ENCODE data around the gene DLG2.

Gene DLG2

DNA sequence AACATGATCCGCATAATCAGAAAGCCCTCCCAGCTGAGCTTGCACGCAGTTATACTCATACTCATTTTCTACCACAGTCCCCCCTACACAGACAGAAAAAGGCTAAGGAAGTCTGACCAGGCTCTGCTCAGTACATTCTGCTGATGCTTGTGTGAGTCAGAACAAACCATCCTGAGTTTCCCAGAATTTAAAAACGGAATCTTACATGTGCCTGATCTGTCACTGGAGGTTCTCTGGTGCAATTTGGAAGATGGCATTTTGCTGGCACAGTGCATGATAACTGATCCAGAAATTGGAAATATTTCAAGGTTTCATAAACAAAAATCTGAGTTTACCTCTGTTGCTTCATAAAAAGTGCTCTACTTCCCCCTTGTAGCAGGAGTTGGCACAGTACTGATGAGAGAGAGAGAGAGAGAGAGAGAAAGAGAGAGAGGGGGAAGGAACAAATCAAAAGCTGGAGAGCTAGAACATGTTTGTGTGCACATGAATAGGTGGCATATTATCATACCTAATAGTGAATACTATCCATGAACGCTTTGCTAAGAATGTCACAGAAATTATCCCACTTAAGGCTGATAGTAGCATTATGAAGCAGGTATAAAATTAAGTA lies 1085.3 kb downstream of the DLG2 start:
- no peak overlapping the region for H3K4me3 ChIP-seq (ENCODE audit: low read length)

DNA sequence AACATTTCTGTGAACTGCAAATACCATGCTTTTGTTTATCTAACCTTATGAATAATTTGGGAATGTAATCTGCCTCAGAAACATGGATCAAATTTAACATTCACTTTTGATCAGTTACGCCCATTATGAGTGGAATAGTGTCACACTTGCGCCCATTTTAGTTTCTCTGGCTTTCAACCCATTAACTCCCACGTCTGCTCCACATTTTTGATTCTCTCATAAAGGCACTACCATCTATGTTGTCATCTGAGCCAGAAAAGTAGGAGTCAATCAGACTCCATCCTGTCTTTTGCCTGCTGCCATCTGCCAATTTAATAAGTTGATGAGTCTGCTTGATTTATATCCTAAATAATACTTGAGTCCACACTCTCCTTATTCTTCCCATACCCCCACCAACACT lies 1090.7 kb downstream of the DLG2 start:
- H3K4me3 ChIP-seq (ENCODE audit: low read length) = no peak overlapping the region
- DNase-seq (ENCODE audit: low read depth, low spot score) = no peak

More for the DNA sequence above, 1085.3 kb downstream of the DLG2 start:
- no peak for DNase-seq (ENCODE audit: low read depth, low spot score)

DNA sequence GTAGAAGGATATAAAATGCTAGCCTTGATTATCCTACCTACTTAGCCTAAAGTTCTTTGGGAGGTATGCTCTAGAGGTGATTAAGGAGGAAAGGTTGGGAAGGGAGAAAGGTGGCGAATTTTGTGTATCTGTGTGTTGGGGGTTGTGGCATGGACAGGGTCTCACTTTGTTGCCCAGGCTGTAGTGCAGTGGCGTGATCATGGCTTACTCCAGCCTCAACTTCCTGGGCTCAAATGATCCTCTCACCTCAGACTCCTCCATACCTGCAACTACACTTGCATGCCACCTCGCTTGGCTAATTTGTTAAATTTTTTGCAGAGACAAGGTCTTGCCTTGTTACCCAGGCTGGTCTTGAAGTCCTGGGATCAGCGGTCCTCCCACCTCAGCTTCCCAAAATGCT lies 1094.8 kb downstream of the DLG2 start:
- DNase-seq (ENCODE audit: low read depth, low spot score) = no peak
- H3K4me3 ChIP-seq (ENCODE audit: low read length) = no peak overlapping the region

DNA sequence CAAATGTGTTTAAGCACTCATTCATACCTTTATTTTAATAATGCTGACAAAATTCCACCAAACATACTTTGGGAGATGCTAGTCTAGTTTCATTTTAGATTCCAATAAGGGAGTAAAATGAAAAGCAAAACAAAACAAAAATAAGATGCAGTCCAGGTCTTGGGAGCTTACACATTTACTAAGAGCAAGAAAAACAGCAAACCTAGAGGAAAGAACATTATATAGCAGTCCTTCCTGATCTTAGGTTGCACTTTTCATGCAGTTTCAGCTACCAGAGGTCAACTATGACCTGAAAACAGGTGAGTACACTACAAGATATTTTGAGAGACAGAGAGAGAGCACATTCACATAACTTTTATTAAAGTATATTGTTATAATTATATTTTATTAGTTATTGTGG lies 1100.9 kb downstream of the DLG2 start:
- DNase-seq (ENCODE audit: low read depth, low spot score) = no peak
- H3K4me3 ChIP-seq (ENCODE audit: low read length) = no peak overlapping the region

DNA sequence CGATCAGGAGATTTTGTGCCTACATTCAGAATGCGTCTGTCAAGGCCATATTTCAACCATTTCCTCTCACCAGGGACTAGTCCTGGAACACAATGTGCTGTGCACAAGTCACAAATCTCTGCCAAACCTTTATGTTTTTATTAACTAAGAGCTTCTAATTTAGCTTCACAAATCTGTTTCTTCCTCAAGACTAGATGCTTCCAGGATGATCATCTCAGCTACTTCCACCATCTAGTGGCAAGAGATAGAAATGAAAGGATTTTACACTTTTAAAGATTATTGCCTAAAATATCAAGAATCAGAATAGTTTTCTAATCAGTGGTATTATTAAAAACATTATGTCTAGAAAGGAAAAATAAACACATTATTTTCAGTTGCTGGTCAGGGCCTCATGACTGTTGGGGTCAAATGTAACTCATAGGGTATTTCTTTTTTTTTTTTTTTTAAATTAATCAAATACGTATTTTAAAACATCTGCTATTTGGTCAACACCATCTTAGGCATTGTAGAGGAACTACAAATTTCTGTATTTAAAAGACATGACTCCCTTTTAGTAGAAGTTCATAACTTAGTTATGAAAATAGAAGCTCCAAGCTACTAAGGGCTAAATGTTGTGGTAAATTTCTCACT lies 1102.6 kb downstream of the DLG2 start:
- DNase-seq (ENCODE audit: low read depth, low spot score) = no peak
- H3K4me3 ChIP-seq (ENCODE audit: low read length) = no peak overlapping the region

DNA sequence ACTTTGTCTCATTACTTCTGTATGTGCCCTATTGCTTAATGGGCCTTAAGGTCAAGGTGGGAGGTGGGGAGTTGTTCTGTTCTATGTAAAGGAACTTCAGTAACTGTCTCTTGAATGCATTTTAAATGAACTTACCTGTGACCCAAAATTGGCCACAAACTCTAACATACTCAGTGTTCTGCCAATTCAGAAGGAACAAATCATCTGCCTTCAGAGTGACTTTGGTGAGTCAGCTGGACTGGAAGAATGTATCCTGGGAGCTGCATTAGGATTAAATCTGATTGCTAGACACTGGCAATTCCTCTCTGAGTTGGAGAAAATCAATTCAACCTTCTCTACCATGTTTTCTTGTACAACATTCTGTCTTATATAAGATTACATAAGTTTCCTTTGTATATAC lies 1104.8 kb downstream of the DLG2 start:
- no peak for DNase-seq (ENCODE audit: low read depth, low spot score)
- no peak overlapping the region for H3K4me3 ChIP-seq (ENCODE audit: low read length)

DNA sequence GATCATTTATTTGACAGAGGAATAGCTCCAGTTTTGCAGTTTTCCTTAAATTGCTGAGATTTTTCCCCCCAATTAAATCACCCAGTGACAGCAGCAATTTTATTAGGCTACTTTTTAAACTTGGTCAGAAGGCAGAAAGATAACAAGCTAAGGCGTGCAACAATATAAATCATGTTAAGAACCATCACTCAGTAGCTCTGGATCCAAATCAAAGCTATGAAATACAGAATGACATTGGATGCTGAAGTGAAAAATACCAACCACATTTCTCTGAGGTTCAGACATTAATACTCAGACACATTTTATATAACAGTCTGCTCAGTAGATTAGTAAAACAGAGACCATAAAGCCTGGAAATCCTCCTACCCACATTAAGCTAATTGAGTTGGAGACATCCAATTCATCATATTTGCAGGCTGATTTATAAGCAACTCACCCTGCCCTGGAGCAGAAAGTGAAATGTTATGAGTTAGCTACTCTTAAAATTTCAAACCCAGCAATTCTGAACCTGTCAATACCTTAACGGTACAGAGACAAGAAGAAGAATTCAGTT lies 1108.4 kb downstream of the DLG2 start:
- DNase-seq (ENCODE audit: low read depth, low spot score) = no peak
- H3K4me3 ChIP-seq (ENCODE audit: low read length) = no peak overlapping the region

DNA sequence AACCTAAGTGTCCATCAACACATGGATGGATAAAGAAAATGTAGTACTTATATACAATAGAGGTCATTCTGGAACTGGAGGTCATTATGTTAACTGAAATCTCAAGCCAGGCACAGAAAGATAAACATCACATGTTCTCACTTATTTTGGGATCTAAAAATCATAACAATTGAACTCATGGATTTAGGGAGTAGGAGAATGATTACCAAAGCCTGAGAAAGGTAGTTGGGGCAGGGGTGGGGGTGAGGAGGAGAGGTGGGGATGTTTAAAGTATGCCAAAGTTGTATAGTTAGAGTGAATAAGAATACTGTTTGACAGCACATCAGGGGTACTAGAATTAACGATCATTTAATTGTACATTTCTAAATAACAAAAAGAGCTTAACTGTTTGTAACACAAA lies 1112.7 kb downstream of the DLG2 start:
- no peak for DNase-seq (ENCODE audit: low read depth, low spot score)
- no peak overlapping the region for H3K4me3 ChIP-seq (ENCODE audit: low read length)

DNA sequence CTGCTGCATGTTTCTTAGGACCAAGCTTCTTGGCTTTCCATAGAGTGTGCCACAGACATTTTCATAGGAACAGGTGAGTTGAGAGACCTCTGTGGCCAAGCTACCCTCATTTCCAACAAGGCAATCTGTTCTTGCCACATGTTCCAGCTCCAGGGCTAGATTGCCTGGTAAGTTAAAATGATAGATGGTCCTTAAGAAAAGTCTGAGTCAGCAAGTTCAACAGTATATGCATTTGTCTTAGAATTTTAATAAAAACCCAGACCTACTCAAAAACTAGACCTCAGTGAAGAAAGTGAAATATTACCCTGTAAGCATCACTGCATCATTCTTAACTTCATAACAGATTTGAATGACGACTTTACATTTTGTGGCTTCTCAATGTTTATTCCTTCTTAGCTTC lies 1123.6 kb downstream of the DLG2 start:
- no peak for DNase-seq (ENCODE audit: low read depth, low spot score)
- no peak overlapping the region for H3K4me3 ChIP-seq (ENCODE audit: low read length)

DNA sequence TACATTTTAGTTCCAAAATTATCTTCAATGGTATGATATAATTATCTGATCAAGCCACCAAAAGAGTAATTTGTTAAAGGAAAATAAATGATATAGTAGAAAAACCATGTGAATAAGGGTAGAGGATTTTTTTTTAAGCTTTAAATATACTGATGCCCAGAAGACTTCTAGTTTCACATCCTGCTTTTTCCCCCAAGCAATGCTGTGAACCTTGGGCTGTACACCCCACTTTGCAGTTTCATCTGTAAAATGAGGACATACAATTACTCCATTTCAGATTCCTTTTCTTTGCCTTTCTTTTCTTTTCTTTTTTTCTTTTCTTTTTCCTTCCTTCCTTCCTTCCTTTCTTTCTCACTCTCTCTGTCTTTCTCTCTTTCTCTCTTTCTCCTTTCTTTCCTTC lies 1125.4 kb downstream of the DLG2 start:
- DNase-seq (ENCODE audit: low read depth, low spot score) = no peak
- H3K4me3 ChIP-seq (ENCODE audit: low read length) = no peak overlapping the region

DNA sequence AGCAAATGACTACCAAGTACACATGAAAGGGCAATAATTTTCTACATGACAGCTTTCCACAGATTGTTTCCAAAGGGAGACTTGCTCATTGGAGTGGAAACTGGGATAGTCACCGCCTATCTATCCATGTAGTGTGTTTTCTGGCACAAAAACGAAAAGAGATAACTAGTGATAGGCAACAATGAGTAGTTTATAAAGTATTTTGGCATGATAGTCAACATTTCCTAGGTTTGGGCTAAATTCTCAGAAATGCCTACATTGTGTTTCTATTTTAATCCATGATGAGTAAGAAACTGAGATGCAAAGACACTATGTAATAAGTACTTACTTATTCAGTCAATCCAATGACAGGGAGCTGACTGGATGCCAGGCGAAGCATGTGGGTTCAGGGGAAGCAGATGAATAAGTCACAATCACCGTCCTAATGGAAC lies 1129.1 kb downstream of the DLG2 start:
- DNase-seq (ENCODE audit: low read depth, low spot score) = no peak
- no peak overlapping the region for H3K4me3 ChIP-seq (ENCODE audit: low read length)

DNA sequence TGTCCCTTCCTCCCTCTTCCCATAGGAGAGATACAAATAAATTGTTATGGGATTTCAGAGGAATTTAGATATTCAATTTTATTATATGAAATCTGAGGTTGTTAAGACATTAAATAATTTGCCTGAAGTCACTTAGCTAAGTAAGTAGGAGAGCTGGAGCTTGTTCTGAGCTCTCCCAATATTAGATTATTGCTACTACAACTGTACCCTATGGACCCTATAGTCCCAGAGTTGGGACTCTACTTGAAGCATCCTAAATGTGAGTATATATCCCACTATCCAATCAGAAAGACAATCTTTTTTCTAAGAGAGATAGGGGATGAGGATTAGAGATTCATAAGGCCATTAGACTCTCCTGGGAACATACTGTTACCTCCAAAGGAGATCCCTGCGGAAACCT lies 1130.0 kb downstream of the DLG2 start:
- no peak for DNase-seq (ENCODE audit: low read depth, low spot score)
- no peak overlapping the region for H3K4me3 ChIP-seq (ENCODE audit: low read length)

DNA sequence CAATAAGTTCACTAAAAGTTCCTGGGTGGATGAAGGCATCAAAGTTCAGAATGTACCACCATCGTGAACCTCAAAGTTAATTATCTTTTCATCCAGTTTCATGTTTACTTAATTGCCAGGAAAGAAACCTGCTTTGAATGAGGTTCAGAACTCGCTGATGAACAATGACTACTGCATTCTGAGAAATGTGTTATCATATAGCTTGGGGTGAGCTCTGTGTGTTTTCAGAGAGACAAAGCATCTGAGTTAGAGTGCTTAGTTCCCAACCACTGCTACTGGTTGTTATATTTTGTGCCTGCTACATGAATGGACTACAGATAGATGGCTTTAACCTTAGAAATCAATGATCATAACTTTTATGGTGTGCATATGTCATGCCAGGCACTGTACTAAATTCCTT lies 1131.0 kb downstream of the DLG2 start:
- no peak for DNase-seq (ENCODE audit: low read depth, low spot score)
- H3K4me3 ChIP-seq (ENCODE audit: low read length) = no peak overlapping the region

DNA sequence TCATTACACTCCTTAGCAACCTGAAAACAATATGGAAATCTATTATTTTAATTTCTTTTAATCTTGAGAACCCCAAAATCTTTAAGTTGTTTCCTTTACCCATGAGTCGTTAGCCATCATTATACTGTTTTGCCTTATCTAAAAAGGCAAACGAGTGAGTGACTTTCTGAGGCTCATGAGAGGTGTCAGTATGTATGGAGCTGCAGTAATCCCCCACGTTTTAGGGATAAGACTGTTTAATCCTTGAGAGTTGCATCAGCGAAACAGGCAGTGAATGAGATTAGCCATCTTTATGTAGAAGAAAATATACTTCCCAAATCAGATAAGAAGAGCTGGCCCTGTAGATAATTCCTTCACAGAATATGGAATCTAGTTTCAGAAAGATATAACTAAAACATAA lies 1147.0 kb downstream of the DLG2 start:
- no peak overlapping the region for H3K4me3 ChIP-seq (ENCODE audit: low read length)
- no peak for DNase-seq (ENCODE audit: low read depth, low spot score)

DNA sequence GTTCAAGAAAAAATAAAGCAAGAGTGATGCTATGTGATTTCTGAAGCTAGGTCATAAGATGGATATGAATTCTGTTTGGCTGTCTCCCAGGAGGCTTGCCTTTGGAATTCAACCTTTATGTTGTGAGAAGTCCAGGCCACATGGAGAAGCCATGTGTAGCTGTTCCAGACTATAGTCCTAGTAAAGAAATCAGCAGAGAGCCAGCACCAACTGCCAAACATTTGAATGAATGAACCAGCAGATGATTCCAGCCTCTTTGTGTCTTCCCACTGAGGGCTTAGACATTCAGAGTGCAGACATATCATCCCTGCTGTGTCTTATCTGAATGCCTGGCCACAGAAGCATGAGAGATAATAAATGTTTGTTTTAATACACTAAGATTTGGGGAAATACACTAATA lies 1150.6 kb downstream of the DLG2 start:
- H3K4me3 ChIP-seq (ENCODE audit: low read length) = no peak overlapping the region
- DNase-seq (ENCODE audit: low read depth, low spot score) = no peak

DNA sequence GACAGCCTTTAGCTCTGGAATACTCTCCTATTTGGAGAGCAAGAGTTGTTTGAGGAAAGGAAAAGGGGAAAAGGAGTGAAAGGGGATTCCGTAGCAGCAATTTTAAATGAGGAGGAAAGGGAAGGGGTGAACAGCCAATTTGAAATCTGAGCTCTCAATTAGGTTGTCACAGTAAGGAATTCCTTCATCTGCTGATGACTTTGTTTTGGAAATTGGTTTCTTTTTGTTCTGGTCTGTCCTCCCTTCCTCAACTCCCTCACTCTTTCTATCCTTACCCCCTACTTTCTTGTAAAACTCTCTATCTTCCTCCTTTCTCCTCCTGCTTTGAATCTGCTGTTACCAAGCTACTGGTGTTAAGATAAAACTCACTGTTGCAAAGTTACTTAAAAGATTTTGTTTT lies 1155.6 kb downstream of the DLG2 start:
- DNase-seq (ENCODE audit: low read depth, low spot score) = no peak
- no peak overlapping the region for H3K4me3 ChIP-seq (ENCODE audit: low read length)

DNA sequence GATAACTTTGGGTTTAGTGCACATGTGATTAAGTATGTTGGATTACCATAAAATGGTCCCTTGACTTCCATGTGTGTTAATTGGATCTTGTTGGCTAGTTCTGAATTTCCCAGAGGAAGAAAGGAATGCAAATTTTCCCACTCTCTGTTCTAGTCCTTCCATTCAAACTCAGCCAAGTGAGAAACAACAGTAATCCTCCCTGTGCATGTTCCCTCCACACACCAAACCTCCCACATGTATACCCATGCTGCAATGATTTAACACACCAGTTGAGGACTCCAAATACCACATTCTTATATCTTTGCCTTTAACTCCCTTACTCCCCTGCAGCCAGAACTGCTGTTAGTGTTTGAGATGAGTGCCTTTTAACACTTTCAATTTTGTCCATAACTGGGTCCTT lies 1158.9 kb downstream of the DLG2 start:
- no peak overlapping the region for H3K4me3 ChIP-seq (ENCODE audit: low read length)
- DNase-seq (ENCODE audit: low read depth, low spot score) = no peak

DNA sequence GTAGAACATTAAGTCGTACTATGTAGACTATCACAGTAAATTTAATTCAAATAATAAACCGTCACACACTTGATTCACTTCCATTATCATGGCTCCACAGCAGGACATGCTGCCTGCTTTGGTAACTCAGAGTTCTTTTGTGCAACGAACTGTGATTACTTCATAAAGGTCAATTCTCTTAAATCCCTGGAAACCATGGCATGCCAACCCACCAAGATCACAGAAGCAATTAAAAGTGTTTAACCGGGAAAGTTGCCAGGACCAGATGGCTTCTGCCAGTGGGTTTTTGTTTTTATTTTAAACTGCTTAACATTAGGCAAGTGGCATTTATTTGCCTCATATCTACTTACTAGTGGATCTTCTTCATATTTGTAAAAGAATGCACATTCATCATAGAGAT lies 1162.1 kb downstream of the DLG2 start:
- no peak overlapping the region for H3K4me3 ChIP-seq (ENCODE audit: low read length)
- DNase-seq (ENCODE audit: low read depth, low spot score) = no peak

DNA sequence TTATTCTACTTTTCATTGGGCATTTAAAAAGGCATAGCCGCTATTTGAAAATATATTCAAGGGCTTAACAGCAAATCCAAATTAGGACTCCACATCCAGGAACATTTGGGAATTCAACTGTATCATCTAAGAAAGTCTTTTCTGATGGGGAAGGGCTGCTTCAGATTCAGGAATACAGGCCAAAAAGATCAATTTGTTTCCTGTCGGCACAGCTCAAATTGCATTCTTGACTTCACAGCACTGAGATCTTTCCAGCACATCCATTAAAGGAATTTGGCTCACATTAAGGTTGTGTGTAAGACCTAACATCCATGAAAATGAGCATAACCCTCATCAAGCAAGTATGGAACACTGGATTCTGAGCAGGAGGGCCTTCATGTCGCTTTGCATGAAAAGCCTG lies 1171.5 kb downstream of the DLG2 start:
- no peak for DNase-seq (ENCODE audit: low read depth, low spot score)
- no peak overlapping the region for H3K4me3 ChIP-seq (ENCODE audit: low read length)

DNA sequence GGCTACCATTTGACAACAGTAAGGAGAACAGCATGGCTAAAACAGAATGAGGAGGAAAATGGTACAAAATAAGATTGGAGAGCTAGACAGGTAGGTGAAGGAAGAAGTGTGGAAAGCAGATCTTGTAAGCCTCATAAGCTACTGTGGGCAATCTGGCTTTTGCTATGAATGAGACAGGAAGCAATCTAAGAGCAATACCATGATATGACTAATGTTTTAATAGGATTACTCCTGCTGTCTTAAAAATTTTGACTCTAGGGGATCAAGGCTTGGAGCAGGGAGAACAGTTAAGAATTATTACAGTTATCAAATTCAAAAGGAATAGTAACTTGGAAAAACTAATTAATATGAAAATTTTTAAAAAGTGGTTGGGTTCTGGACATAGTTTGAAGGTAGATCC lies 1174.9 kb downstream of the DLG2 start:
- no peak overlapping the region for H3K4me3 ChIP-seq (ENCODE audit: low read length)
- no peak for DNase-seq (ENCODE audit: low read depth, low spot score)

DNA sequence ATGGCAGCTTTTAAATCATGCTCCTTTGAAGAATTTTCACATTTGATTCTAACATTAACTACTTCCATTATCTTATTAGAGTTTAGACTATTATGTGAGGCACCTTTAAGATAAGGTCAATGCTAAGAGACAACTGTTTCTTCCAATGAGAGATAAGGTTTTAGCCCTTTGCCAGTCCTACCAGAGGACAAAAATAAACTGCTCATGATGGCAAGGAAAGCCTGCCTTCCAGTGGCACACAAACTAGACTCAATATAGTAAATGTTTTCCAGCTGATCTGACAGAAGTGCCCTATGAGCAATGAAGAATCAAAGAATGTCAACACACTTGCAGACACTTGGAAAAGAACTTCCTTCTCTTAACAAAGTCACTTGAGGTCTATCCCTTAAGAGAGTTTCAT lies 1188.6 kb downstream of the DLG2 start:
- H3K4me3 ChIP-seq (ENCODE audit: low read length) = no peak overlapping the region
- no peak for DNase-seq (ENCODE audit: low read depth, low spot score)
